PC-3 (cell line): ENCODE results near the gene SERGEF.

Experiments used
- CTCF ChIP-seq: fragments of 300-600 bp; sonication (generic); conservative IDR thresholded peaks from 2 replicates; pipeline ENCODE4 v1.5.1; 2017; ENCODE audit warnings: antibody characterized with exemption, low read depth, mild to moderate bottlenecking, low read length
- EZH2 ChIP-seq: fragments of 300-600 bp; sonication (generic); IDR thresholded peaks from one replicate; pipeline ENCODE4 v1.6.1; 2017; ENCODE audit warnings: antibody characterized with exemption, mild to moderate bottlenecking, low read length; ENCODE audit not compliant: unreplicated experiment
- EZH2phosphoT487 ChIP-seq: fragments of 300-600 bp; sonication (generic); IDR thresholded peaks from 2 replicates; pipeline ENCODE4 v1.6.1; 2018; ENCODE audit warnings: mild to moderate bottlenecking, antibody characterized with exemption, low read length, borderline replicate concordance

- TF ChIP-seq CTCF (no peak), EZH2 (no peak), EZH2phosphoT487 (no peak)
Measured at GRCh38 chr11:17867341-17867740, 145.5 kb downstream of the SERGEF start.
